ENCODE data around the gene SORL1. TPM values are rescaled to one million over a fixed set of nuclear protein-coding genes. Genes with fewer than 3 reads are reported as not detected.

The SORL1 gene
- total and polyA plus RNA-seq, 2 of the 13 experiments (the other 11 are each of a cell fraction or from before 2014, with no cell fraction given) = 21.3 to 148 TPM

DNA sequence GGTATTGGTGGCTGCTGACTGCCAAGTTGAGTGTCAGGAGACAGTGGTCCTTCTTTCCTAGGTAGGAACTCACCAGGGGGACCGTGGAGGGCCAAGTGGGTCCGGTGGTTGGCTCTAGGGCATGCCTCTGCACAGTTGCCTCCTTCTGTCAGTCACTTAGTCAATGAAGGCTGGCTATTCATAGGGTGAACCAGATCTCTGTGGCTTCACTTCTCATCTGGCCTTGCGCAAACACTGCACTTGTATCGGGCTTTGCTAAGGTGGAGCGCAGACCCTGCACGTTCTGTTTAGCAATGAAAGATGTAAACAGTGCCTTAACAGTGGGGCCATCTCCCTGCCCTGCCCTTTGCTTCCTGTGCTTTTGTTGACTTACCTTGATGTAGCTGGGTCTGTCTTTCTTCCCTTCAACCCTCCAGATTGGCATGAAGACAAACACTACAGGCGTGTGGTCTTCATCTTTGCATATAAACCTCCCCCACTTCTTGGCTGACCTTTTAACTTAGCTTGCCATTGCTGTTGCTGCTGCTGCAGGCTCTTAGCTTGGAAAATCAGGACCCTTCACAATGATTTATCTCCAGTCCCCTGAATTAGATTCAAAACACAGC, 7.4 kb downstream of the SORL1 start (continued):
- TF ChIP-seq, protein P1, sequence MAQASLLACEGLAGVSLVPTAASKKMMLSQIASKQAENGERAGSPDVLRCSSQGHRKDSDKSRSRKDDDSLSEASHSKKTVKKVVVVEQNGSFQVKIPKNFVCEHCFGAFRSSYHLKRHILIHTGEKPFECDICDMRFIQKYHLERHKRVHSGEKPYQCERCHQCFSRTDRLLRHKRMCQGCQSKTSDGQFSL (CRISPR knock-in tag; IDR thresholded peaks at IDR 0.05) = peak; percentile 37; the same call in 1 of the 2 replicates
- TF ChIP-seq ZNF747 (CRISPR knock-in tag; IDR thresholded peaks at IDR 0.05; ENCODE audit: borderline replicate concordance) (peak; percentile 79; the same call in 1 of the 2 replicates), REPIN1 (CRISPR knock-in tag; IDR thresholded peaks at IDR 0.05; ENCODE audit: borderline replicate concordance, low read depth) (peak; percentile 97), PITX1 (CRISPR knock-in tag; IDR thresholded peaks at IDR 0.05) (peak; percentile 97), TAF1 (CRISPR knock-in tag; IDR thresholded peaks at IDR 0.05) (peak; percentile 51; the same call in 1 of the 2 replicates), PTBP1 (IDR thresholded peaks at IDR 0.05; ENCODE audit: low read depth, low read length, poor library complexity, severe bottlenecking) (no peak), GATA4 (IDR thresholded peaks at IDR 0.05; ENCODE audit: borderline replicate concordance, low read depth) (peak; percentile 95), NFIB (CRISPR knock-in tag; IDR thresholded peaks at IDR 0.05; ENCODE audit: borderline replicate concordance) (no peak), RFXAP (CRISPR knock-in tag; IDR thresholded peaks at IDR 0.05; ENCODE audit: borderline replicate concordance) (peak; percentile 95), ZNF180 (CRISPR knock-in tag; IDR thresholded peaks at IDR 0.05; ENCODE audit: borderline replicate concordance, low read depth) (no peak), ZFP36L2 (CRISPR knock-in tag; IDR thresholded peaks at IDR 0.05) (no peak), ZNF496 (CRISPR knock-in tag; IDR thresholded peaks at IDR 0.05; ENCODE audit: insufficient replicate concordance) (no peak), ZSCAN12 (CRISPR knock-in tag; IDR thresholded peaks at IDR 0.05) (0 out of 2 replicates have a peak, but pooled peaks have one; percentile 43), ZNF317 (CRISPR knock-in tag; IDR thresholded peaks at IDR 0.05) (0 out of 2 replicates have a peak, but pooled peaks have one; percentile 32), MAZ (IDR thresholded peaks at IDR 0.05; ENCODE audit: borderline replicate concordance, low read depth, low read length) (no peak), MAZ (CRISPR knock-in tag; IDR thresholded peaks at IDR 0.05; ENCODE audit: low read depth) (peak; percentile 71), FLYWCH1 (CRISPR knock-in tag; IDR thresholded peaks at IDR 0.05) (no peak), ZNF3 (CRISPR knock-in tag; IDR thresholded peaks at IDR 0.05) (peak; percentile 29; the same call in 1 of the 2 replicates), ZNF235 (CRISPR knock-in tag; IDR thresholded peaks at IDR 0.05; ENCODE audit: borderline replicate concordance) (no peak), EED (CRISPR knock-in tag; IDR thresholded peaks at IDR 0.05) (no peak)
- TF ChIP-seq, protein P2, sequence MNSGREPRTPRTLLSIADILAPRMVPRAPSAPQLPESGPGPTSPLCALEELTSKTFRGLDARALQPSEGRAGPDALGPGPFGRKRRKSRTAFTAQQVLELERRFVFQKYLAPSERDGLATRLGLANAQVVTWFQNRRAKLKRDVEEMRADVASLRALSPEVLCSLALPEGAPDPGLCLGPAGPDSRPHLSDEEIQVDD (CRISPR knock-in tag; IDR thresholded peaks at IDR 0.05; ENCODE audit: borderline replicate concordance) = no peak
- TF ChIP-seq, protein P3, sequence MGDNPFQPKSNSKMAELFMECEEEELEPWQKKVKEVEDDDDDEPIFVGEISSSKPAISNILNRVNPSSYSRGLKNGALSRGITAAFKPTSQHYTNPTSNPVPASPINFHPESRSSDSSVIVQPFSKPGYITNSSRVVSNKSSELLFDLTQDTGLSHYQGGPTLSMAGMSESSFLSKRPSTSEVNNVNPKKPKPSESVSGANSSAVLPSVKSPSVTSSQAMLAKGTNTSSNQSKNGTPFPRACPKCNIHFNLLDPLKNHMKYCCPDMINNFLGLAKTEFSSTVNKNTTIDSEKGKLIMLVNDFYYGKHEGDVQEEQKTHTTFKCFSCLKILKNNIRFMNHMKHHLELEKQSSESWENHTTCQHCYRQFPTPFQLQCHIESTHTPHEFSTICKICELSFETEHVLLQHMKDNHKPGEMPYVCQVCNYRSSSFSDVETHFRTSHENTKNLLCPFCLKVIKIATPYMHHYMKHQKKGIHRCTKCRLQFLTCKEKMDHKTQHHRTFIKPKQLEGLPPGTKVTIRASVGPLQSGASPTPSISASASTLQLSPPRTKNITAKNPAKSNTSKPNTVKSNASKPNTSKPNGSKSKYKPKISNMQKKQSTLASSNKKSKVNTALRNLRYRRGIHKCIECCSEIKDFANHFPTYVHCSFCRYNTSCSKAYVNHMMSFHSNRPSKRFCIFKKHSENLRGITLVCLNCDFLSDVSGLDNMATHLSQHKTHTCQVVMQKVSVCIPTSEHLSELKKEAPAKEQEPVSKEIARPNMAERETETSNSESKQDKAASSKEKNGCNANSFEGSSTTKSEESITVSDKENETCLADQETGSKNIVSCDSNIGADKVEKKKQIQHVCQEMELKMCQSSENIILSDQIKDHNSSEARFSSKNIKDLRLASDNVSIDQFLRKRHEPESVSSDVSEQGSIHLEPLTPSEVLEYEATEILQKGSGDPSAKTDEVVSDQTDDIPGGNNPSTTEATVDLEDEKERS (CRISPR knock-in tag; IDR thresholded peaks at IDR 0.05) = peak; percentile 95
- TF ChIP-seq, protein P4, sequence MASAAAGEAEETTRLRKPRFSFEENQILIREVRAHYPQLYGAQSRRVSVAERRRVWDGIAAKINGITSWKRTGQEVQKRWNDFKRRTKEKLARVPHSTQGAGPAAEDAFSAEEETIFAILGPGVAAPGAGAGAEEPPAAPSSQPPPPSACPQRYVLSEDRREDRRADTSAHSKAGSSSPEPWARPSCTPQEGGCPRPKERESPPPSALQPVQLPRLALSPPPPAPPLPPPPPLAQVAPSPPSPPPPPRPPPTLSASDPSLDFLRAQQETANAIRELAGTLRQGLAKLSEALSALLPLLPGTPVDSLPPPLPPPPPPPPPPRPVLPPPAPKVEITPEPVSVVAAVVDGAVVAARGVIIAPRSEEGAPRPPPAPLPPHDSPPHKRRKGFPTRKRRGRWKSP (CRISPR knock-in tag; IDR thresholded peaks at IDR 0.05) = peak; percentile 99
- TF ChIP-seq, protein P5, sequence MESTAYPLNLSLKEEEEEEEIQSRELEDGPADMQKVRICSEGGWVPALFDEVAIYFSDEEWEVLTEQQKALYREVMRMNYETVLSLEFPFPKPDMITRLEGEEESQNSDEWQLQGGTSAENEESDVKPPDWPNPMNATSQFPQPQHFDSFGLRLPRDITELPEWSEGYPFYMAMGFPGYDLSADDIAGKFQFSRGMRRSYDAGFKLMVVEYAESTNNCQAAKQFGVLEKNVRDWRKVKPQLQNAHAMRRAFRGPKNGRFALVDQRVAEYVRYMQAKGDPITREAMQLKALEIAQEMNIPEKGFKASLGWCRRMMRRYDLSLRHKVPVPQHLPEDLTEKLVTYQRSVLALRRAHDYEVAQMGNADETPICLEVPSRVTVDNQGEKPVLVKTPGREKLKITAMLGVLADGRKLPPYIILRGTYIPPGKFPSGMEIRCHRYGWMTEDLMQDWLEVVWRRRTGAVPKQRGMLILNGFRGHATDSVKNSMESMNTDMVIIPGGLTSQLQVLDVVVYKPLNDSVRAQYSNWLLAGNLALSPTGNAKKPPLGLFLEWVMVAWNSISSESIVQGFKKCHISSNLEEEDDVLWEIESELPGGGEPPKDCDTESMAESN (CRISPR knock-in tag; conservative IDR thresholded peaks at IDR 0.05) = peak; percentile 79

Measured in HepG2 (cell line).